HL-60 (cell line): ENCODE measurements around the gene BCL7A.

ENCODE experiments used
- DNase-seq, 2 experiments: peaks; one replicate each; pipeline ENCODE4 v3.0.0-alpha.2; 2010 to 2020; ENCODE audit warnings: low read depth in 1 of 2, low spot score in 1 of 2
- H3K27ac ChIP-seq: fragments of 250-450 bp; sonication (Bioruptor Pico); replicated peaks from 2 replicates; pipeline ENCODE4 v1.5.1; 2020; ENCODE audit warnings: mild to moderate bottlenecking, moderate library complexity
- H3K27me3 ChIP-seq: fragments of 250-450 bp; sonication (Bioruptor Pico); 2 replicates; pipeline ENCODE4 v1.5.1; 2021; ENCODE audit warnings: mild to moderate bottlenecking, moderate library complexity; ENCODE audit not compliant: insufficient read depth, poor library complexity, severe bottlenecking
- H3K4me3 ChIP-seq: replicated peaks from 2 replicates; pipeline ENCODE4 v1.5.1; 2011; ENCODE audit warnings: mild to moderate bottlenecking, control low read depth, low read length; ENCODE audit not compliant: insufficient read depth
- GABPA ChIP-seq: IDR thresholded peaks from 2 replicates; pipeline ENCODE4 v1.6.1; 2012; ENCODE audit warnings: low read depth
- POLR2AphosphoS5 ChIP-seq: IDR thresholded peaks from 2 replicates; pipeline ENCODE4 v1.6.1; 2012; ENCODE audit warnings: low read depth
- SPI1 ChIP-seq: IDR thresholded peaks from 2 replicates; pipeline ENCODE4 v1.6.1; 2012; ENCODE audit warnings: low read depth, mild to moderate bottlenecking, borderline replicate concordance
- TF ChIP-seq, protein P1 (sequence below): IDR thresholded peaks from 2 replicates; pipeline ENCODE4 v1.6.1; 2012; ENCODE audit warnings: low read depth; ENCODE audit not compliant: insufficient replicate concordance
- TF ChIP-seq, protein P2 (sequence below): IDR thresholded peaks from one replicate; pipeline ENCODE4 v1.5.1; 2011; ENCODE audit warnings: low read length, control low read depth, inconsistent platforms; ENCODE audit not compliant: insufficient read depth

Gene BCL7A

DNA sequence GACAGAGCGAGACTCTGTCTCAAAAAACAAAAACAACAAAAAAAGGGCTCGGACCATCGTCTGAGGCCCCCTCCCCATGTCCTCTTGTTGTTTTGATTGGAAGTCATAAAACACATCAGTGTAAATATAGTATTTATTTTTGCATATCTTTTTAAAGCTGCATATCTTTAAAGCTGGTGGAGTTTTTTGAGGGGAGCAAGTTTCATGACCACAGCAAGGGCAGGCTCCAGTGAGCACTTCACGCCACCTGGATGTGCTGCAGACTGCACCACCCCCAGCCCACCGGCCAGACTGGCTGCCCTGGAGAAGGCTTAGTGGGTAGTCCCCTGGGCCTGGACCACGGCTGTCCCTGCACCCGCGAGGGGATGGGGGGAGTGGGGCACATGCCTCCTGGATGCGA is 11.9 kb upstream of the BCL7A start:
- Histone ChIP-seq H3K27ac (no peak overlapping the region), H3K27me3 (peaks cover 1% of the 10 kb centered on the region), H3K4me3 (no peak overlapping the region)
- no peak for DNase-seq
- TF ChIP-seq POLR2AphosphoS5 (no peak), GABPA (no peak), SPI1 (no peak)
- TF ChIP-seq, protein P1, sequence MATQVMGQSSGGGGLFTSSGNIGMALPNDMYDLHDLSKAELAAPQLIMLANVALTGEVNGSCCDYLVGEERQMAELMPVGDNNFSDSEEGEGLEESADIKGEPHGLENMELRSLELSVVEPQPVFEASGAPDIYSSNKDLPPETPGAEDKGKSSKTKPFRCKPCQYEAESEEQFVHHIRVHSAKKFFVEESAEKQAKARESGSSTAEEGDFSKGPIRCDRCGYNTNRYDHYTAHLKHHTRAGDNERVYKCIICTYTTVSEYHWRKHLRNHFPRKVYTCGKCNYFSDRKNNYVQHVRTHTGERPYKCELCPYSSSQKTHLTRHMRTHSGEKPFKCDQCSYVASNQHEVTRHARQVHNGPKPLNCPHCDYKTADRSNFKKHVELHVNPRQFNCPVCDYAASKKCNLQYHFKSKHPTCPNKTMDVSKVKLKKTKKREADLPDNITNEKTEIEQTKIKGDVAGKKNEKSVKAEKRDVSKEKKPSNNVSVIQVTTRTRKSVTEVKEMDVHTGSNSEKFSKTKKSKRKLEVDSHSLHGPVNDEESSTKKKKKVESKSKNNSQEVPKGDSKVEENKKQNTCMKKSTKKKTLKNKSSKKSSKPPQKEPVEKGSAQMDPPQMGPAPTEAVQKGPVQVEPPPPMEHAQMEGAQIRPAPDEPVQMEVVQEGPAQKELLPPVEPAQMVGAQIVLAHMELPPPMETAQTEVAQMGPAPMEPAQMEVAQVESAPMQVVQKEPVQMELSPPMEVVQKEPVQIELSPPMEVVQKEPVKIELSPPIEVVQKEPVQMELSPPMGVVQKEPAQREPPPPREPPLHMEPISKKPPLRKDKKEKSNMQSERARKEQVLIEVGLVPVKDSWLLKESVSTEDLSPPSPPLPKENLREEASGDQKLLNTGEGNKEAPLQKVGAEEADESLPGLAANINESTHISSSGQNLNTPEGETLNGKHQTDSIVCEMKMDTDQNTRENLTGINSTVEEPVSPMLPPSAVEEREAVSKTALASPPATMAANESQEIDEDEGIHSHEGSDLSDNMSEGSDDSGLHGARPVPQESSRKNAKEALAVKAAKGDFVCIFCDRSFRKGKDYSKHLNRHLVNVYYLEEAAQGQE, result no peak
- TF ChIP-seq, protein P2, sequence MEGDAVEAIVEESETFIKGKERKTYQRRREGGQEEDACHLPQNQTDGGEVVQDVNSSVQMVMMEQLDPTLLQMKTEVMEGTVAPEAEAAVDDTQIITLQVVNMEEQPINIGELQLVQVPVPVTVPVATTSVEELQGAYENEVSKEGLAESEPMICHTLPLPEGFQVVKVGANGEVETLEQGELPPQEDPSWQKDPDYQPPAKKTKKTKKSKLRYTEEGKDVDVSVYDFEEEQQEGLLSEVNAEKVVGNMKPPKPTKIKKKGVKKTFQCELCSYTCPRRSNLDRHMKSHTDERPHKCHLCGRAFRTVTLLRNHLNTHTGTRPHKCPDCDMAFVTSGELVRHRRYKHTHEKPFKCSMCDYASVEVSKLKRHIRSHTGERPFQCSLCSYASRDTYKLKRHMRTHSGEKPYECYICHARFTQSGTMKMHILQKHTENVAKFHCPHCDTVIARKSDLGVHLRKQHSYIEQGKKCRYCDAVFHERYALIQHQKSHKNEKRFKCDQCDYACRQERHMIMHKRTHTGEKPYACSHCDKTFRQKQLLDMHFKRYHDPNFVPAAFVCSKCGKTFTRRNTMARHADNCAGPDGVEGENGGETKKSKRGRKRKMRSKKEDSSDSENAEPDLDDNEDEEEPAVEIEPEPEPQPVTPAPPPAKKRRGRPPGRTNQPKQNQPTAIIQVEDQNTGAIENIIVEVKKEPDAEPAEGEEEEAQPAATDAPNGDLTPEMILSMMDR, result no peak

DNA sequence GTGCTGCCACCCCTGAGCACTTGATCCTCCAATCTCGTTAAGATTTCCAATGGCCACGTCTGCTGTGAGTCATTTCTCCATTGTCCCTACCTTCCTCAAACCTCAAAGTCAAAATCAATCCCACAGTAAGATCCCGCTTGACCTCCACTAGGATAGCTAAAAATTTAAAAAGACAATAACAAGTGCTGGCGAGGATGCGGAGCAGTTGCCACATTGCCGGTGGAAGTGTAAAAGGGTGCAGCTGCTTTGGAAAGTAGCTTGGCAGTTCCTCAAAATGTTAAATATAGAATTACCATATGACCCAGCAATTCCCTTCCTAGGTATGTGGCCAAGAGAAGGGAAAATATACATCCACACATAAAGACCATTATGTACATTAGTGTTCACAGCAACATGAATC is 9.5 kb upstream of the BCL7A start:
- H3K27ac ChIP-seq, result no peak overlapping the region
- TF ChIP-seq SPI1, result peak; percentile 49; the same call in 1 of the 2 replicates
- TF ChIP-seq POLR2AphosphoS5, result no peak
- H3K27me3 ChIP-seq, result no peaks in the 10 kb centered on the region
- H3K4me3 ChIP-seq, result no peak overlapping the region
- no peak for DNase-seq

DNA sequence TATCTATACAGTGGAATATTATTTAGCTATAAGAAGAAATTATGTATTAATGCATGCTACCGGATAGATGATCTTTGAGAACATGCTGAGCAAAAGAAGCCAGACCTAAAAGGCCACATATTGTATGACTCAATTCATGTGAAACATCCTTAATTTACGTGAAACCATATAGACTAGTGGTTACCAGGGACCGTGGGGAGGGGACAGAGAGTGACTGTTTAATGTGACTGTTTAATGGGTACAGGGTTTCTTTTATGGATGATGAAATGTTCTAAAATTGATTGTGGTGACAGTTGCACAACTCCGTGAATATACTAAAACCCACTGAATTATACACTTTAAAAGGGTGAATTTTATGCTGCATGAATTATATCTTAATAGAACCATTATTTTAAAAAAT is 8.5 kb upstream of the BCL7A start:
- Histone ChIP-seq H3K27me3 (no peaks in the 10 kb centered on the region), H3K27ac (no peak overlapping the region), H3K4me3 (no peak overlapping the region)
- peak in 1 of 2 experiments; percentile 5 for DNase-seq
- TF ChIP-seq, protein P1, result no peak

DNA sequence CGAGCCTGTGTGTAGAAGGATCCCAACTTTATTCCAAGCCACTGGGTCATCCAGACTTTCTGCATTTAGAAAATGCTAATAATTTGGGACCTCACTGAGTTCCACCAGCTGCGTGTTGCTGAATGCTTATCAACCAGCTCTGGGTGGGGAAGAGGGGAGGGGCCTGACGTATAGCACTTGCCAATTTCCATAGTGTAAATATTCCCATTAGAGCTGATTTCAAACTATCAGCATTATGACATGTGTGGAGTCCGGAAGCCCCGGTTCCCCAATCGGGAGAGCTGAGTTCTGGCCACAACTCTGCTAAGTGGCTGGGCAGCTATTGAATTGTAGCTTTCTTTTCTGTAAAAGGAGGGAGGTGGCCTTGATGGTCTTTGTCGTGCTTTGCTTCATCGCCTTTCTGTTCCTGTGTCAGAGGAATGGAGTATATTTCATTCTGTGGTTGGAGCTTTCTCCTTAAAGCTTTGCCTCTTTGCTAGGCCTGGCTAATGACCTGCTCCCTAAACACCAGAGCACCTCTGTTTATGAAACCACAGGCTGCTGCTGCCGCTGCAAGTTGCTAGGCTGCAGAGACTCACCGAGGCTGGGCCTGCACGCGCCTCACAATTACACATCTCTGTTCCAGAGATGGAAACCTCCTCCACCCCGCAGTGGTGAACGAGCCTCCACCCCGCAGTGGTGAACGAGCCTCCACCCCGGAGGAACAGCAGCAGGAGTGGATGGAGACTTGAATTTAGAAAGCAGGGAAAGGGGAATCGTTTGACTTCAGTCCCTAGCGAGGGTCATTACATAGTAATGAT is 7.7 kb upstream of the BCL7A start:
- H3K27me3 ChIP-seq, result no peaks in the 10 kb centered on the region
- DNase-seq, result no peak
- no peak overlapping the region for H3K27ac ChIP-seq
- no peak overlapping the region for H3K4me3 ChIP-seq
- no peak for TF ChIP-seq POLR2AphosphoS5
- no peak for TF ChIP-seq GABPA
- TF ChIP-seq, protein P2, result no peak
- TF ChIP-seq, protein P1, result no peak
- TF ChIP-seq SPI1, result no peak
